Mesenchymal stem cell (in vitro differentiated cells and primary cell): Measurements from ENCODE around the gene ARHGAP19.

Experiments used
- DNase-seq: peaks from one replicate; pipeline ENCODE4 v3.0.0-alpha.2; 2013
- H2AFZ ChIP-seq: one replicate; pipeline ENCODE4 v1.6.1; 2013; ENCODE audit warnings: low read depth, mild to moderate bottlenecking, control low read depth, inconsistent platforms, low read length, moderate library complexity
- H2AK5ac ChIP-seq: 2 replicates; pipeline ENCODE4 v1.6.1; 2013; ENCODE audit warnings: low read length, moderate library complexity, mild to moderate bottlenecking, inconsistent platforms; ENCODE audit not compliant: severe bottlenecking
- H2BK120ac ChIP-seq: one replicate; pipeline ENCODE4 v1.6.1; 2013; ENCODE audit warnings: low read depth, mild to moderate bottlenecking, inconsistent platforms, low read length, moderate library complexity
- H2BK12ac ChIP-seq, 2 experiments: one replicate each; pipeline ENCODE4 v1.6.1; 2013; ENCODE audit warnings: inconsistent platforms in 2 of 2, low read length in 2 of 2, mild to moderate bottlenecking in 2 of 2, moderate library complexity in 2 of 2, control low read depth in 1 of 2
- H2BK15ac ChIP-seq: one replicate; pipeline ENCODE4 v1.6.1; 2013; ENCODE audit warnings: mild to moderate bottlenecking, low read depth, inconsistent platforms; ENCODE audit not compliant: poor library complexity, severe bottlenecking
- H2BK5ac ChIP-seq: 2 replicates; pipeline ENCODE4 v1.6.1; 2013; ENCODE audit warnings: low read depth, mild to moderate bottlenecking, low read length, control low read depth, inconsistent platforms; ENCODE audit not compliant: poor library complexity, severe bottlenecking
- H3K14ac ChIP-seq, 2 experiments: one replicate each; pipeline ENCODE4 v1.6.1; 2013; ENCODE audit warnings: inconsistent platforms in 2 of 2, low read length in 2 of 2, control low read depth in 1 of 2, mild to moderate bottlenecking in 1 of 2, moderate library complexity in 1 of 2
- H3K18ac ChIP-seq, 2 experiments: one replicate each; pipeline ENCODE4 v1.6.1; 2013; ENCODE audit warnings: inconsistent platforms in 2 of 2, low read length in 2 of 2, control low read depth in 1 of 2, low read depth in 1 of 2, mild to moderate bottlenecking in 1 of 2
- H3K23ac ChIP-seq, 2 experiments: one replicate each; pipeline ENCODE4 v1.6.1; 2013; ENCODE audit warnings: inconsistent platforms in 2 of 2, low read length in 2 of 2, mild to moderate bottlenecking in 2 of 2, moderate library complexity in 2 of 2, control low read depth in 1 of 2
- H3K27ac ChIP-seq: 2 replicates; pipeline ENCODE4 v1.5.1; 2013; ENCODE audit warnings: mild to moderate bottlenecking, moderate library complexity, low read length, control low read depth, inconsistent platforms; ENCODE audit not compliant: poor library complexity, severe bottlenecking
- H3K27me3 ChIP-seq, 2 experiments: 2 replicates each; pipeline versions ENCODE4 v1.6.1 to v1.7.0; 2013; ENCODE audit warnings: low read length in 2 of 2, mild to moderate bottlenecking in 2 of 2, moderate library complexity in 2 of 2, control low read depth in 1 of 2, inconsistent platforms in 1 of 2; ENCODE audit not compliant: control insufficient read depth in 1 of 2, insufficient read depth in 1 of 2
- H3K36me3 ChIP-seq, 2 experiments: 2 replicates each; pipeline versions ENCODE4 v1.6.1 to v1.7.0; 2013; ENCODE audit warnings: low read length in 2 of 2, control low read depth in 1 of 2, inconsistent platforms in 1 of 2, low read depth in 1 of 2, mild to moderate bottlenecking in 1 of 2; ENCODE audit not compliant: insufficient read depth in 2 of 2, control insufficient read depth in 1 of 2
- H3K4ac ChIP-seq, 2 experiments: one replicate each; pipeline ENCODE4 v1.6.1; 2013; ENCODE audit warnings: inconsistent platforms in 2 of 2, low read length in 2 of 2, mild to moderate bottlenecking in 2 of 2, moderate library complexity in 2 of 2, control low read depth in 1 of 2, low read depth in 1 of 2
- H3K4me1 ChIP-seq: 2 replicates; pipeline ENCODE4 v1.6.1; 2013; ENCODE audit warnings: low read depth, low read length, control low read depth; ENCODE audit not compliant: control insufficient read depth, insufficient read depth
- H3K4me2 ChIP-seq: 2 replicates; pipeline ENCODE4 v1.6.1; 2013; ENCODE audit warnings: low read length, mild to moderate bottlenecking, inconsistent platforms; ENCODE audit not compliant: poor library complexity, severe bottlenecking
- H3K4me3 ChIP-seq, 2 experiments: 2 replicates each; pipeline versions ENCODE4 v1.5.1 to v1.7.0; 2013; ENCODE audit warnings: low read length in 2 of 2, mild to moderate bottlenecking in 2 of 2, control low read depth in 1 of 2, low read depth in 1 of 2; ENCODE audit not compliant: insufficient read depth in 1 of 2
- H3K79me1 ChIP-seq: replicated peaks from 2 replicates; pipeline ENCODE4 v1.6.1; 2013; ENCODE audit warnings: mild to moderate bottlenecking, control low read depth, low read length, inconsistent platforms; ENCODE audit not compliant: poor library complexity, severe bottlenecking
- H3K9ac ChIP-seq: 2 replicates; pipeline ENCODE4 v1.7.0; 2013; ENCODE audit warnings: mild to moderate bottlenecking, low read length, moderate library complexity
- H3K9me3 ChIP-seq: 2 replicates; pipeline ENCODE4 v1.7.0; 2013; ENCODE audit warnings: mild to moderate bottlenecking, low read length; ENCODE audit not compliant: control insufficient read depth
- H4K8ac ChIP-seq: one replicate; pipeline ENCODE4 v1.6.1; 2013; ENCODE audit warnings: inconsistent platforms, mild to moderate bottlenecking, low read length, moderate library complexity
- H4K91ac ChIP-seq: one replicate; pipeline ENCODE4 v1.6.1; 2013; ENCODE audit warnings: mild to moderate bottlenecking, low read length, inconsistent platforms
- WGBS: methylation state at CpG from one replicate; pipeline ENCODE4 v1.1.7; 2013; ENCODE audit warnings: mixed read lengths; 5-methylcytosine and 5-hydroxymethylcytosine counted together

ARHGAP19 gene

GRCh38 chr10:97197030-97197500 is 95.4 kb downstream of the ARHGAP19 start:
- H4K91ac ChIP-seq, result no peak overlapping the region
- H3K18ac ChIP-seq, result no peak overlapping the region
- H2AK5ac ChIP-seq, result no peak overlapping the region
- no peak overlapping the region for H2BK12ac ChIP-seq
- H3K4me1 ChIP-seq, result peaks cover 14% of the 10 kb centered on the region
- DNase-seq, result no peak
- H3K23ac ChIP-seq, result no peak overlapping the region
- H3K79me1 ChIP-seq, result no peaks in the 10 kb centered on the region
- no peak overlapping the region for H2BK120ac ChIP-seq
- H3K9me3 ChIP-seq, result no peaks in the 10 kb centered on the region
- no peak overlapping the region for H2AFZ ChIP-seq
- no peak overlapping the region for H3K4me2 ChIP-seq
- H2BK15ac ChIP-seq, result no peak overlapping the region
- peak overlapping the region in 1 of 2 experiments; percentile 81 for H3K4me3 ChIP-seq
- H3K36me3 ChIP-seq, result no peaks in the 10 kb centered on the region
- no peak overlapping the region for H4K8ac ChIP-seq
- H3K27ac ChIP-seq, result no peak overlapping the region
- H3K27me3 ChIP-seq, result peaks cover 32 to 45% of the 10 kb centered on the region in 2 experiments
- H3K4ac ChIP-seq, result no peak overlapping the region
- H3K9ac ChIP-seq, result peak overlapping the region; percentile 49
- H2BK5ac ChIP-seq, result no peak overlapping the region
- 14% methylated on average over 4 of the region's 7 CpGs for WGBS
- no peak overlapping the region for H3K14ac ChIP-seq

- WGBS, result 1% methylated on average over 44 of the region's 56 CpGs
- Histone ChIP-seq H4K8ac (peak overlapping the region; percentile 9), H3K79me1 (no peaks in the 10 kb centered on the region), H3K27me3 (peaks cover 36 to 49% of the 10 kb centered on the region in 2 experiments), H2BK12ac (no peak overlapping the region), H4K91ac (no peak overlapping the region), H3K36me3 (no peaks in the 10 kb centered on the region), H3K14ac (no peak overlapping the region), H2AK5ac (no peak overlapping the region), H2BK120ac (no peak overlapping the region), H3K9ac (peak overlapping the region; percentile 49), H3K4ac (no peak overlapping the region), H2AFZ (peak overlapping the region; percentile 68), H3K4me2 (peak overlapping the region; percentile 99), H3K9me3 (no peaks in the 10 kb centered on the region), H3K23ac (no peak overlapping the region), H2BK15ac (no peak overlapping the region), H3K4me3 (peak overlapping the region; percentile 53 to 81), H3K18ac (no peak overlapping the region), H2BK5ac (no peak overlapping the region), H3K27ac (no peak overlapping the region), H3K4me1 (peaks cover 14% of the 10 kb centered on the region)
- peak; percentile 66 for DNase-seq
These were observed 96.0 kb downstream of the ARHGAP19 start for GRCh38 chr10:97196223-97197029.

GRCh38 chr10:97195706-97196222 is 96.7 kb downstream of the ARHGAP19 start:
- no peak overlapping the region for H3K23ac ChIP-seq
- H2BK12ac ChIP-seq, result no peak overlapping the region
- H3K18ac ChIP-seq, result no peak overlapping the region
- no peak overlapping the region for H2AK5ac ChIP-seq
- H2BK5ac ChIP-seq, result no peak overlapping the region
- H3K4me1 ChIP-seq, result peaks cover 14% of the 10 kb centered on the region
- H3K14ac ChIP-seq, result no peak overlapping the region
- H3K27me3 ChIP-seq, result peaks cover 37 to 49% of the 10 kb centered on the region in 2 experiments
- no peak overlapping the region for H2AFZ ChIP-seq
- H4K91ac ChIP-seq, result no peak overlapping the region
- DNase-seq, result no peak
- 27% methylated on average over 8 of the region's 11 CpGs for WGBS
- H3K27ac ChIP-seq, result no peak overlapping the region
- H4K8ac ChIP-seq, result no peak overlapping the region
- no peaks in the 10 kb centered on the region for H3K36me3 ChIP-seq
- H3K9ac ChIP-seq, result peak overlapping the region; percentile 37
- H3K79me1 ChIP-seq, result no peaks in the 10 kb centered on the region
- H3K4me3 ChIP-seq, result peak overlapping the region; percentile 53 to 81
- H3K9me3 ChIP-seq, result no peaks in the 10 kb centered on the region
- no peak overlapping the region for H2BK15ac ChIP-seq
- H2BK120ac ChIP-seq, result no peak overlapping the region
- H3K4me2 ChIP-seq, result peak overlapping the region; percentile 99
- H3K4ac ChIP-seq, result no peak overlapping the region

GRCh38 chr10:97192952-97193435 is 99.4 kb downstream of the ARHGAP19 start:
- no peaks in the 10 kb centered on the region for H3K9me3 ChIP-seq
- H3K4me2 ChIP-seq, result no peak overlapping the region
- WGBS, result 88% methylated on average over 5 of the region's 5 CpGs

More at GRCh38 chr10:97192952-97193435, 99.4 kb downstream of the ARHGAP19 start:
- no peak overlapping the region for H3K4ac ChIP-seq
- H4K91ac ChIP-seq, result no peak overlapping the region
- H3K4me1 ChIP-seq, result peaks cover 11% of the 10 kb centered on the region
- no peak overlapping the region for H2AFZ ChIP-seq
- H2BK120ac ChIP-seq, result no peak overlapping the region
- no peak overlapping the region for H2BK15ac ChIP-seq
- no peak overlapping the region for H3K9ac ChIP-seq
- H4K8ac ChIP-seq, result no peak overlapping the region
- H2AK5ac ChIP-seq, result no peak overlapping the region
- H3K36me3 ChIP-seq, result no peaks in the 10 kb centered on the region
- peaks cover 54 to 65% of the 10 kb centered on the region in 2 experiments for H3K27me3 ChIP-seq
- H3K18ac ChIP-seq, result no peak overlapping the region
- no peak overlapping the region for H3K23ac ChIP-seq
- H3K79me1 ChIP-seq, result no peaks in the 10 kb centered on the region
- H3K27ac ChIP-seq, result no peak overlapping the region
- no peak overlapping the region for H3K4me3 ChIP-seq
- no peak for DNase-seq
- H2BK5ac ChIP-seq, result no peak overlapping the region
- no peak overlapping the region for H3K14ac ChIP-seq
- no peak overlapping the region for H2BK12ac ChIP-seq
